Measurements from ENCODE around the gene NUP54. TPM values are rescaled to one million over a fixed set of nuclear protein-coding genes. Genes with fewer than 3 reads are reported as not detected.

Gene NUP54
- total and polyA plus RNA-seq, 12 donors = 10.8 to 37.7 (median 22.2) TPM

GRCh38 chr4:76187152-76187551 lies 39.0 kb upstream of the NUP54 start:
- Histone ChIP-seq H3K4me3 (no peak overlapping the region), H3K27ac (no peak overlapping the region), H3K27me3 (no peaks in the 10 kb centered on the region), H3K36me3 (replicated peaks in 1 of 2) (no peaks in the 10 kb centered on the region), H3K9me3 (replicated peaks in 1 of 3) (no peaks in the 10 kb centered on the region), H3K4me1 (replicated peaks in 1 of 2) (no peaks in the 10 kb centered on the region)
- TF ChIP-seq POLR2A (IDR thresholded peaks at IDR 0.05) (no peak), CTCF (IDR thresholded peaks at IDR 0.05) (no peak)
- WGBS, 4 donors = 67 to 72% (median 69%) methylated on average over 3 of the region's 3 CpGs
- intact Hi-C loops (cut with DNase I) = loop anchor here (10.0 kb wide), 3 partner anchors 68 to 318 kb away; partner anchors contain the start of genes FAM47E (in 1 of the 2) and STBD1 (in 1 of the 2)
- no peak for DNase-seq

- 94 to 96% (median 96%) methylated on average over 5 of the region's 5 CpGs for WGBS, 4 donors
- intact Hi-C loops (cut with DNase I) = loop anchor here (5.0 to 10.0 kb wide), 4 partner anchors 72 to 322 kb away; partner anchors contain the start of genes FAM47E (in 1 of the 2) and STBD1 (in 1 of the 2)
- no peaks in the 10 kb centered on the region for H3K9me3 ChIP-seq (replicated peaks in 1 of 3)
- no peak overlapping the region for H3K4me3 ChIP-seq
- DNase-seq = no peak
- no peak for TF ChIP-seq CTCF (IDR thresholded peaks at IDR 0.05)
- TF ChIP-seq POLR2A (IDR thresholded peaks at IDR 0.05) = no peak
- H3K36me3 ChIP-seq (replicated peaks in 1 of 2) = peaks cover 0 to 3% of the 10 kb centered on the region in 2 donors
- H3K4me1 ChIP-seq (replicated peaks in 1 of 2) = peaks cover 0 to 17% of the 10 kb centered on the region in 2 donors
- H3K27ac ChIP-seq = no peak overlapping the region
- H3K27me3 ChIP-seq = no peaks in the 10 kb centered on the region
Measured at GRCh38 chr4:76182463-76182862, 34.3 kb upstream of the NUP54 start.

GRCh38 chr4:76179398-76180318 lies 31.5 kb upstream of the NUP54 start:
- H3K27ac ChIP-seq = no peak overlapping the region

More at GRCh38 chr4:76179398-76180318, 31.5 kb upstream of the NUP54 start:
- H3K36me3 ChIP-seq (replicated peaks in 1 of 2) = peaks cover 0 to 13% of the 10 kb centered on the region in 2 donors
- WGBS, 4 donors = 43 to 54% (median 47%) methylated on average over 11 of the region's 11 CpGs
- H3K9me3 ChIP-seq (replicated peaks in 1 of 3) = no peaks in the 10 kb centered on the region
- H3K27me3 ChIP-seq = no peaks in the 10 kb centered on the region
- intact Hi-C loops (cut with DNase I) = loop anchor here (5.0 to 10.0 kb wide), 4 partner anchors 75 to 325 kb away; partner anchors contain the start of genes FAM47E (in 1 of the 2) and STBD1 (in 1 of the 2)
- H3K4me3 ChIP-seq = no peak overlapping the region
- H3K4me1 ChIP-seq (replicated peaks in 1 of 2) = peaks cover 0 to 17% of the 10 kb centered on the region in 2 donors
- DNase-seq = peak; percentile 79 to 96 (median 89)
- TF ChIP-seq POLR2A (IDR thresholded peaks at IDR 0.05) = no peak
- TF ChIP-seq CTCF (IDR thresholded peaks at IDR 0.05) = peak; percentile 81 to 96 (median 86)
